Measurements from ENCODE around the gene AFF3.
"Not testable (repeated sequence)": the region's sequence is repeated elsewhere in the genome, so short reads cannot be mapped to it uniquely, and the experiment has no call there.

Gene AFF3

GRCh38 chr2:99543247-99543646 is 599.1 kb downstream of the AFF3 start:
- DNase-seq (ENCODE audit: low read depth) = no peak

DNA sequence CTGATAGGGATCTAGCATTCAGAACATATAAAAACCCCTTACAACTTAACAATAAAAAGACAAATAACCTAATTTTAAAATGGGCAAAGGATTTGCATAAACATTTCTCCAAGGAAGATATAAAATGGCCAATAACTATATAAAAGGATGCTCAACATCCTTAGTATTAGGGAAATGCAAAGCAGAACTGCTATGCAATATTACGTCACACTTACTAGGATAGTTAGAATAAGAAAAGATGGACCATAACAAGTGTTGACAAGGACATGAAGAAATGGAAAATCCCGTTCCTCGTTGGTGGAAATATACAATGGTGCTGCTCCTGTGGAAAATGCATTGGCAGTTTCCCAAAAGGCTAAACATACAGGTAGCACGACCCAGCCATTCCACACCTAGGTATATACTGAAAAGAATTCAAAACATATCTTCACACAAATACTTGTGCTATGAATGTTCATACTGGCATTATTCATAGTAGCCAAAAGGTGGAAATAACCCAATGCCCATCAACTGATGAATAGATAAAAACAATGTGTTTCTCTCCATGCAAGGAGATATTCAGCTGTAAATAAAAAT is 604.4 kb downstream of the AFF3 start:
- DNase-seq (ENCODE audit: low read depth) = no peak

GRCh38 chr2:99524056-99524455 is 618.3 kb downstream of the AFF3 start:
- DNase-seq (ENCODE audit: low read depth) = no peak

GRCh38 chr2:99522157-99522556 is 620.2 kb downstream of the AFF3 start:
- no peak for DNase-seq (ENCODE audit: low read depth)

DNA sequence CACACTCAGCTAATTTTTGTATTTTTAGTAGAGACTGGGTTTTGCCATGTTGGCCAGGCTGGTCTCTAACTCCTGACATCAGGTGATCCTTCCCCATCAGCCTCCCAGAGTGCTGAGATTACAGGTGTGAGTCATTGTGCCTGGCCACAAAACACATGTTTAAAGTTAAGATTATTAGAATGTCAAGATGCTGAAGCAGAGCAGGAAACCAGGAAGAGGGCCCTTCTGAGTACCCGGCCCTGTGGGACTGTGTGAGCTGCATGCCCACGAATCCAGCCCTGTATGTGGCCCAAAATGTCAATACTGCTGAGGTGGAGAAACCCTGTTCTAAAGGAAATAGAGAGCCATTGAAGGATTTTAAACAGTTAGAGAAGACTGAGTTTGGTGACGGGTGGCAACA is 621.6 kb downstream of the AFF3 start:
- DNase-seq (ENCODE audit: low read depth) = peak; percentile 26

DNA sequence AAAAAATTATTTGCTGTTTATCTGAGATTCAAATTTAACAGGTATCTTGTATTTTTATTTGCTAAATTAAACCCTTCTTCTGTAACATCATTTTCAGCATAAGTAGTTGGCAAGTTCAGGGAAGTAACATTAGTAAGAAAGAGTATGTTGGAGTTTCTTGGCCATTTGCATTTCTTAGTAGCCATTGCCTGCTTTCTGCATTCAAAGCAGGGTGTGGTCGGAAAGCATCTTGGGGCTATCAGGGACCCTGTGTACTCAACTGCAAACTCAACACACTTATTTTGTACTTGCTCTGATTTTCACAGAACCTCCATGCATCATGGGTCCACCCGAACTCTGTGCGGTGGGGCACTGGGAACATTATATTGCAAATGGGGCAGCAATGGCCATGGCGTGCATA is 622.2 kb downstream of the AFF3 start:
- DNase-seq (ENCODE audit: low read depth) = no peak

DNA sequence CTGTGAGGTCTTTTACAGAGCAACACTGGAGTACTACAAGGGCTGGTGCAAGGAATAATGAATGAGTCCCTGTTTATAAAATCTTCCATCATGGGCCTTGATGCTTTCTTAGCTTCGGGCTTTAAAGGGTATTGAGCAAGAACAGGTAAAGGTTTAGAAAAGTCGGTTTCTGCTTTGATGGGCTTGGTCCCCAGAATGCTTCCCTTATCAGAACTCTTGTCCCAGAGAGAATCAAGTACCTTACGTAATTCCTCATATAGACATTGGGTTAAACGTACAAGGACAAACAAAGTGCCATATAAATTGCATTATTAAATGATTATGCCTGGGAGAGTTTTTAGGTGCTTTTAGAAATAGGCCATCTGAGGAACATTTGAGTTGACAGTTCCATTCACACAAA is 628.0 kb downstream of the AFF3 start:
- DNase-seq (ENCODE audit: low read depth) = no peak

- DNase-seq (ENCODE audit: low read depth) = no peak
Measured at GRCh38 chr2:99512181-99512591, 630.2 kb downstream of the AFF3 start.

GRCh38 chr2:99509387-99509786 is 633.0 kb downstream of the AFF3 start:
- no peak for DNase-seq (ENCODE audit: low read depth)

DNA sequence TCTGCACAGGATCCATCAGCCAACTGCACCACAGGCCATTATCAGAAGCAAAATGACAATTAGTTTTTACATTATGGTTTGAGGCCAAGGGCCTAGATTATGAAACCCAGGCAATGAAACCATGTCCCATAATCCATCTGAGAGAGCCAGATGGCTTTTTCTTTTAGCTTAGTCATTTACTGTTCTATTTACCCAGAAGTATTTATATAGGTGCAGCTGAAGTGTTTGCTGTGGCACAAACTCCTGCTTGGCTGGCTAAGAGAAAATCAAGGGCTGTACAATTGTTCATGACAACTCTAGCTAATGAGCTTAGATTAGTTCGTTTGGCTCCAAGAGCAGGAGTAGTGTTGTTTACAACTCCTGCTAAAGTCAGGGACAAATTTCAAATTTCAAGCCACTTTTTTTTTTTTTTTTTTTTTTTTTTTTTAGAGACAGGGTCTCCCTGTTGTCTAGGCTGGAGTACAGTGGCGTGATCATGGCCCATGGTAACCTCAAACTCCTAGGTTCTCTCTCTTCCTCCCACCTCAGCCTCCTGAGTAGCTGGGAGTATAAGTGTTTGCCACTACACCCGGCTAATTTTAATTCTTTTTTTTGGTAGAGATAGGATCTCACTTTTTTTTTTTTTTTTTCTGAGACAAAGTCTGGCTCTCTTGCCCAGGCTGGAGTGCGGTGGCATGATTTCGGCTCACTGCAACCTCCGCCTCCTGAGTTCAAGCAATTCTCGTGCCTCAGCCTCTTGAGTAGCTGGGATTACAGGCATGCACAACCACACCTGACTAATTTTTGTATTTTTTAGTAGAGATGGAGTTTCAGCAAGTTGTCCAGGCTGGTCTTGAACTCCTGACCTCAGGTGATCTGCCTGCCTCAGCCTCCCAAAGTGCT is 634.2 kb downstream of the AFF3 start:
- no peak for DNase-seq (ENCODE audit: low read depth)

GRCh38 chr2:99504844-99505584 is 637.4 kb downstream of the AFF3 start:
- peak; percentile 7 for DNase-seq (ENCODE audit: low read depth)

GRCh38 chr2:99503662-99504416 is 638.6 kb downstream of the AFF3 start:
- not testable (repeated sequence) for DNase-seq (ENCODE audit: low read depth)

DNA sequence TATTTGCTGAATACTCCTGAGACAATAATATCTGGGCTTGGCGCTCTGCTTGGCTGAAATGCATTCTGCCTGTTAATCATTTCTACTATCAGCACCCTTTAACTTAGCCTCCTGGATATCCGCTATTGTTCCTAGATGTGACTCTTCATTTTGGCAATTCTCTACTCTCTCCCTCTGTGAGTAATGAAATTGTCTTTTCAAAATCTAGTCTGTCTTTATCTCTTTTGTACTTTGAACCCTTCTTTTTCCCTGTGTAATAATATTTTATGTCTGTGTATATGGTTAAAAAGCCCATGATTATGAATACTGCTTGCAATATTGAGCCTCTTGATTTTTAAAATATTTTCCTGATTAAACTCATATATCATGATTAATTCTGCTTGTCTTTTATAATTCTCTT is 646.4 kb downstream of the AFF3 start:
- DNase-seq (ENCODE audit: low read depth) = no peak

All from ELR (cell line).